A673 (cell line): Measurements from ENCODE around the gene TRMT10B.

Experiments used
- EZH2 ChIP-seq: fragments of 200-600 bp; sonication (generic); IDR thresholded peaks from 2 replicates; pipeline ENCODE4 v1.6.1; 2017; ENCODE audit warnings: borderline replicate concordance, low read depth, mild to moderate bottlenecking, mixed read lengths, antibody characterized with exemption, low read length; ENCODE audit not compliant: poor library complexity, severe bottlenecking
- TF ChIP-seq, protein P1 (sequence below): fragments of 300-800, 200-600 bp; sonication (generic); conservative IDR thresholded peaks from 2 replicates; pipeline ENCODE4 v1.5.1; 2017; ENCODE audit warnings: low read depth, mild to moderate bottlenecking, antibody characterized with exemption, low read length, moderate library complexity, mixed read lengths

DNA sequence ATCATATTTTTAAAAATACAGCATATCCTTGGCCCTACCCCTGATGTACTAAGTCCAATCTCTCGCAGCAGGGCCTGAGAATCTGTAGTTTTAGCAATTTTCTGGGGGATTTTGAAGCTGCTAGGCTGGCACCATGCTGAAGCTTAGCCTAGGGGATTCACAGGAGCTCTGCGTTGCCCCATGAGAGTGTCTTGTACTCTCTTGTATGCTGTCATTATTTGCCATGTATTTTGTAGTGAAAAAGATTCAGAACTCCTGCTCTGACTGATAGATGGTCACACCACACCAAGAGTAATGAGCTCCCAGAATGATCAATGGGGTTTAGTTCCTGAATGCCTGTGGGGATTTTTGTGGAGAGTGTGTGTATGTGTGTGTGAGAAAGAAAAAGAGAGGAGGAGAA lies 20.7 kb upstream of the TRMT10B start:
- TF ChIP-seq, protein P1, sequence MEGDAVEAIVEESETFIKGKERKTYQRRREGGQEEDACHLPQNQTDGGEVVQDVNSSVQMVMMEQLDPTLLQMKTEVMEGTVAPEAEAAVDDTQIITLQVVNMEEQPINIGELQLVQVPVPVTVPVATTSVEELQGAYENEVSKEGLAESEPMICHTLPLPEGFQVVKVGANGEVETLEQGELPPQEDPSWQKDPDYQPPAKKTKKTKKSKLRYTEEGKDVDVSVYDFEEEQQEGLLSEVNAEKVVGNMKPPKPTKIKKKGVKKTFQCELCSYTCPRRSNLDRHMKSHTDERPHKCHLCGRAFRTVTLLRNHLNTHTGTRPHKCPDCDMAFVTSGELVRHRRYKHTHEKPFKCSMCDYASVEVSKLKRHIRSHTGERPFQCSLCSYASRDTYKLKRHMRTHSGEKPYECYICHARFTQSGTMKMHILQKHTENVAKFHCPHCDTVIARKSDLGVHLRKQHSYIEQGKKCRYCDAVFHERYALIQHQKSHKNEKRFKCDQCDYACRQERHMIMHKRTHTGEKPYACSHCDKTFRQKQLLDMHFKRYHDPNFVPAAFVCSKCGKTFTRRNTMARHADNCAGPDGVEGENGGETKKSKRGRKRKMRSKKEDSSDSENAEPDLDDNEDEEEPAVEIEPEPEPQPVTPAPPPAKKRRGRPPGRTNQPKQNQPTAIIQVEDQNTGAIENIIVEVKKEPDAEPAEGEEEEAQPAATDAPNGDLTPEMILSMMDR, result no peak
- TF ChIP-seq EZH2, result no peak
